Measurements from ENCODE around the gene PAGR1.

DNA sequence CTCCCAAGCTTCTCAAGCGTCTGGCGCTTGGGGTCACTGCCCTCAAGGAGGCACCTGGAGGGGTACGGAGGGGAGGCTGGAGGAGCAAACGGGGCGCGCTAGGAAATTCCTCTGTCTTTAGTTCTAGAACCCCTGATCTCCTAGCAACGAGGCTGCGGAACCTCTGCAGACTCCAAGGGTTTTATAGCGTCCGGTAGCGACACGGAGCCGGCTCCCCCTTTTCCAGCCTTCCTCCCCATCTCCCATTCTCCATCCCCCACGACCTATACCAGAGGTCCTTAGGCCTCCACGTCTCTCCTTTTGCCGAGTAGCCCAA, 47.7 kb downstream of the PAGR1 start:
- TF ChIP-seq CTCF (IDR thresholded peaks at IDR 0.05) (no peak), POLR2A (IDR thresholded peaks at IDR 0.05) (no peak)

All from right lobe of liver (tissue), 4 donors.